Adrenal gland (tissue), 12 donors: ENCODE measurements around the gene HIVEP3. TPM values are rescaled to one million over a fixed set of nuclear protein-coding genes. Genes with fewer than 3 reads are reported as not detected.

Source experiments
- DNase-seq, 7 donors: peaks; one replicate each; pipeline ENCODE4 v3.0.0-alpha.2; 2019 to 2020
- H3K27ac ChIP-seq, 5 donors: fragments of 200-600 bp; sonication (generic) in 4 of 5; 1 replicate in 3 of 5; 2 replicates in 2 of 5; pipeline versions ENCODE4 v1.5.1 to v1.8.0; 2016 to 2020; ENCODE audit warnings: mild to moderate bottlenecking in 1 of 5
- H3K27me3 ChIP-seq: fragments of 200-600 bp; 2 replicates; pipeline ENCODE4 v1.8.0; 2021
- H3K36me3 ChIP-seq, 2 donors: fragments of 200-600 bp; replicated peaks in 1 of 2; 1 replicate in 1 of 2; 2 replicates in 1 of 2; pipeline versions ENCODE4 v1.5.1 to v1.8.0; 2018 to 2022
- H3K4me1 ChIP-seq, 2 donors: fragments of 200-600 bp; replicated peaks in 1 of 2; 1 replicate in 1 of 2; 2 replicates in 1 of 2; pipeline versions ENCODE4 v1.5.1 to v1.8.0; 2018 to 2021
- H3K4me3 ChIP-seq, 4 donors: fragments of 200-600 bp; sonication (generic) in 3 of 4; one replicate each; pipeline ENCODE4 v1.5.1; 2016 to 2018
- H3K9me3 ChIP-seq, 3 donors: fragments of 200-600 bp; sonication (generic) in 1 of 3; replicated peaks in 1 of 3; 1 replicate in 2 of 3; 2 replicates in 1 of 3; pipeline versions ENCODE4 v1.5.1 to v1.8.0; 2016 to 2021
- CTCF ChIP-seq, 6 experiments: fragments of 450-650 bp in 4 of 6; fragments of 200-600 bp in 2 of 6; sonication (generic) in 1 of 6; IDR thresholded peaks; 1 replicate in 5 of 6; 2 replicates in 1 of 6; pipeline versions ENCODE4 v1.5.1 to v1.8.0; 2016 to 2021; ENCODE audit warnings: antibody characterized with exemption in 6 of 6, mild to moderate bottlenecking in 2 of 6, moderate library complexity in 1 of 6
- POLR2A ChIP-seq, 2 donors: fragments of 450-650 bp; IDR thresholded peaks; one replicate each; pipeline ENCODE4 v1.6.1; 2017; ENCODE audit warnings: antibody characterized with exemption in 2 of 2, mild to moderate bottlenecking in 2 of 2, moderate library complexity in 1 of 2
- WGBS, 4 donors: extraction: QIAGEN DNeasy Blood & Tissue Kit in 2 of 4; methylation state at CpG; one replicate each; pipeline versions ENCODE4 v1.1.5 to v1.1.7; 2013 to 2017; 5-methylcytosine and 5-hydroxymethylcytosine counted together
- intact Hi-C, 2 donors: fragments of 100-400 bp; cut with DNase I; formaldehyde crosslinking; loops; one replicate each; pipeline versions ENCODE4 v1.14.1 to v1.15.0; 2022 to 2023
- polyA plus RNA-seq, 3 donors: library from polyadenylated mRNA; stranded (reverse); fragments of 200-250 nt in 2 of 3; fragments of 350-450 nt in 1 of 3; fragmentation: Illumina TruSeq in 1 of 3; extraction: RNeasy Lipid Tissue Mini Kit (QIAGEN cat#74804) in 1 of 3; gene quantifications; one replicate each; pipeline ENCODE4 v1.2.3, GENCODE V29; 2013 to 2014
- total RNA-seq, 9 donors: library from RNA; depleted of rRNA in 4 of 9; stranded (reverse); fragments of >200 nt in 4 of 9; fragments of 120-200 nt in 1 of 9; fragmentation: NEBNext Ultra II Directional in 1 of 9; extraction: Animal tissue kit (Norgen Biotek cat#: 25700) in 1 of 9; gene quantifications; one replicate each; pipeline versions ENCODE4 v1.1.0 to v1.2.4, GENCODE V29; 2013 to 2023
- donor health status: healthy with polysubstance abuse.
- donor health status: Bipolar disorder and iron deficiency.
- donor health status: DM: yes; HTN: yes; CAD: no.
- donor health status: DM: no; HTN: no; CAD: no.
- donor health status: DM: no; HTN: no; CAD: no.
- donor health status: DM: yes; HTN: yes; CAD: no.

Gene HIVEP3
- total and polyA plus RNA-seq, 12 donors, result 3.2 to 7.7 (median 7.0) TPM

- no peaks in the 10 kb centered on the region for H3K36me3 ChIP-seq
- TF ChIP-seq CTCF (IDR thresholded peaks at IDR 0.05), result no peak
- no peak for TF ChIP-seq POLR2A (IDR thresholded peaks at IDR 0.05)
- no peak overlapping the region for H3K4me3 ChIP-seq
- H3K27me3 ChIP-seq, result no peaks in the 10 kb centered on the region
- H3K9me3 ChIP-seq, result no peaks in the 10 kb centered on the region
- peaks cover 0 to 12% of the 10 kb centered on the region in 2 donors for H3K4me1 ChIP-seq
- intact Hi-C loops, result no loop called here
- 70 to 75% (median 73%) methylated on average over 11 of the region's 11 CpGs for WGBS, 4 donors
- DNase-seq, result no peak
- H3K27ac ChIP-seq, result no peak overlapping the region
These were observed 168.6 kb downstream of the HIVEP3 start for GRCh38 chr1:41749991-41750745.

GRCh38 chr1:41745022-41745421, 173.7 kb downstream of the HIVEP3 start:
- Histone ChIP-seq H3K27ac (no peak overlapping the region), H3K36me3 (no peaks in the 10 kb centered on the region), H3K27me3 (no peaks in the 10 kb centered on the region), H3K4me1 (peaks cover 0 to 16% of the 10 kb centered on the region in 2 donors), H3K9me3 (no peaks in the 10 kb centered on the region), H3K4me3 (no peak overlapping the region)
- TF ChIP-seq POLR2A (IDR thresholded peaks at IDR 0.05), result no peak
- TF ChIP-seq CTCF (IDR thresholded peaks at IDR 0.05), result no peak
- WGBS, 4 donors, result 81 to 93% (median 84%) methylated on average over 2 of the region's 2 CpGs
- no peak for DNase-seq
- intact Hi-C loops, result no loop called here

- intact Hi-C loops, result no loop called here
These were observed 175.4 kb downstream of the HIVEP3 start for GRCh38 chr1:41743366-41743765.

GRCh38 chr1:41742219-41742618, 176.5 kb downstream of the HIVEP3 start:
- Histone ChIP-seq H3K27ac (no peak overlapping the region), H3K4me3 (no peak overlapping the region), H3K4me1 (peaks cover 0 to 24% of the 10 kb centered on the region in 2 donors), H3K27me3 (no peaks in the 10 kb centered on the region), H3K36me3 (no peaks in the 10 kb centered on the region), H3K9me3 (no peaks in the 10 kb centered on the region)
- no peak for TF ChIP-seq POLR2A (IDR thresholded peaks at IDR 0.05)
- TF ChIP-seq CTCF (IDR thresholded peaks at IDR 0.05), result no peak
- no peak for DNase-seq
- intact Hi-C loops, result no loop called here
- WGBS, 4 donors, result 69 to 84% (median 80%) methylated on average over 5 of the region's 5 CpGs

More at GRCh38 chr1:41743366-41743765, 175.4 kb downstream of the HIVEP3 start:
- Histone ChIP-seq H3K4me1 (peaks cover 0 to 24% of the 10 kb centered on the region in 2 donors), H3K4me3 (no peak overlapping the region), H3K27me3 (no peaks in the 10 kb centered on the region), H3K36me3 (no peaks in the 10 kb centered on the region), H3K9me3 (no peaks in the 10 kb centered on the region), H3K27ac (no peak overlapping the region)
- TF ChIP-seq POLR2A (IDR thresholded peaks at IDR 0.05) (no peak), CTCF (IDR thresholded peaks at IDR 0.05) (no peak)
- DNase-seq, result no peak
- WGBS, 4 donors, result 42 to 60% (median 58%) methylated on average over 3 of the region's 3 CpGs
